ENCODE data around the gene POMGNT2. TPM values are rescaled to one million over a fixed set of nuclear protein-coding genes. Genes with fewer than 3 reads are reported as not detected.

Gene POMGNT2
- total and polyA plus RNA-seq, 2 donors (not counting 1 experiment from before 2014, with no cell fraction given) = 7.9 to 12.7 TPM

GRCh38 chr3:43082457-43082856 is 23.4 kb downstream of the POMGNT2 start:
- H3K4me3 ChIP-seq (replicated peaks in 1 of 4; ENCODE audit: control extremely low read depth in 1 of 4, insufficient read depth in 1 of 4, low read depth in 3 of 4, low read length in 4 of 4) = no peak overlapping the region
- no peak overlapping the region for H3K9ac ChIP-seq (ENCODE audit: insufficient read depth, low read length)
- no peak overlapping the region for H3K27ac ChIP-seq (ENCODE audit: insufficient read depth, low read length)
- no peak overlapping the region for H2AFZ ChIP-seq (ENCODE audit: low read length)
- H3K27me3 ChIP-seq (ENCODE audit: control insufficient read depth, insufficient read depth, low read length) = no peaks in the 10 kb centered on the region
- DNase-seq (ENCODE audit: low read depth in 2 of 2) = no peak
- TF ChIP-seq EZH2 (IDR thresholded peaks at IDR 0.05; ENCODE audit: low read length, missing control alignments) (no peak), CTCF (conservative IDR thresholded peaks at IDR 0.05 in 1 of 2, IDR thresholded peaks at IDR 0.05 in 1 of 2; ENCODE audit: low read depth in 1 of 2, low read length in 2 of 2) (no peak)
- no peak overlapping the region for H3K4me2 ChIP-seq (ENCODE audit: extremely low read depth, insufficient read depth, low read length)
- H3K9me3 ChIP-seq (ENCODE audit: control insufficient read depth, insufficient read depth, low read depth, low read length) = no peaks in the 10 kb centered on the region
- H3K36me3 ChIP-seq (ENCODE audit: control insufficient read depth, insufficient read depth, low read length) = no peaks in the 10 kb centered on the region
- H3K79me2 ChIP-seq (ENCODE audit: control insufficient read depth, insufficient read depth, low read length) = no peaks in the 10 kb centered on the region
- no peaks in the 10 kb centered on the region for H3K4me1 ChIP-seq (ENCODE audit: control insufficient read depth, extremely low read depth, insufficient read depth, low read length)
- H4K20me1 ChIP-seq (ENCODE audit: control insufficient read depth, extremely low read depth, insufficient read depth, low read length) = no peaks in the 10 kb centered on the region

- H3K4me1 ChIP-seq (ENCODE audit: control insufficient read depth, extremely low read depth, insufficient read depth, low read length) = no peaks in the 10 kb centered on the region
- peak in 1 of 2 donors; percentile 45 for DNase-seq (ENCODE audit: low read depth in 2 of 2)
- H2AFZ ChIP-seq (ENCODE audit: low read length) = no peak overlapping the region
- H3K27me3 ChIP-seq (ENCODE audit: control insufficient read depth, insufficient read depth, low read length) = no peaks in the 10 kb centered on the region
- H3K4me2 ChIP-seq (ENCODE audit: extremely low read depth, insufficient read depth, low read length) = no peak overlapping the region
- no peak overlapping the region for H3K27ac ChIP-seq (ENCODE audit: insufficient read depth, low read length)
- H3K79me2 ChIP-seq (ENCODE audit: control insufficient read depth, insufficient read depth, low read length) = no peaks in the 10 kb centered on the region
- TF ChIP-seq EZH2 (IDR thresholded peaks at IDR 0.05; ENCODE audit: low read length, missing control alignments) (no peak), CTCF (conservative IDR thresholded peaks at IDR 0.05 in 1 of 2, IDR thresholded peaks at IDR 0.05 in 1 of 2; ENCODE audit: low read depth in 1 of 2, low read length in 2 of 2) (no peak)
- no peaks in the 10 kb centered on the region for H3K36me3 ChIP-seq (ENCODE audit: control insufficient read depth, insufficient read depth, low read length)
- no peak overlapping the region for H3K4me3 ChIP-seq (replicated peaks in 1 of 4; ENCODE audit: control extremely low read depth in 1 of 4, insufficient read depth in 1 of 4, low read depth in 3 of 4, low read length in 4 of 4)
- H3K9ac ChIP-seq (ENCODE audit: insufficient read depth, low read length) = no peak overlapping the region
- no peaks in the 10 kb centered on the region for H4K20me1 ChIP-seq (ENCODE audit: control insufficient read depth, extremely low read depth, insufficient read depth, low read length)
- no peaks in the 10 kb centered on the region for H3K9me3 ChIP-seq (ENCODE audit: control insufficient read depth, insufficient read depth, low read depth, low read length)
Measured at GRCh38 chr3:43081796-43082195, 24.1 kb downstream of the POMGNT2 start.

GRCh38 chr3:43080726-43081568 is 24.9 kb downstream of the POMGNT2 start:
- H3K36me3 ChIP-seq (ENCODE audit: control insufficient read depth, insufficient read depth, low read length) = no peaks in the 10 kb centered on the region
- H4K20me1 ChIP-seq (ENCODE audit: control insufficient read depth, extremely low read depth, insufficient read depth, low read length) = no peaks in the 10 kb centered on the region
- H3K9me3 ChIP-seq (ENCODE audit: control insufficient read depth, insufficient read depth, low read depth, low read length) = no peaks in the 10 kb centered on the region
- no peak for DNase-seq (ENCODE audit: low read depth in 2 of 2)
- H3K79me2 ChIP-seq (ENCODE audit: control insufficient read depth, insufficient read depth, low read length) = no peaks in the 10 kb centered on the region
- no peak overlapping the region for H2AFZ ChIP-seq (ENCODE audit: low read length)
- H3K27me3 ChIP-seq (ENCODE audit: control insufficient read depth, insufficient read depth, low read length) = no peaks in the 10 kb centered on the region
- TF ChIP-seq CTCF (conservative IDR thresholded peaks at IDR 0.05 in 1 of 2, IDR thresholded peaks at IDR 0.05 in 1 of 2; ENCODE audit: low read depth in 1 of 2, low read length in 2 of 2) = no peak
- TF ChIP-seq EZH2 (IDR thresholded peaks at IDR 0.05; ENCODE audit: low read length, missing control alignments) = no peak
- H3K4me1 ChIP-seq (ENCODE audit: control insufficient read depth, extremely low read depth, insufficient read depth, low read length) = no peaks in the 10 kb centered on the region
- H3K4me3 ChIP-seq (replicated peaks in 1 of 4; ENCODE audit: control extremely low read depth in 1 of 4, insufficient read depth in 1 of 4, low read depth in 3 of 4, low read length in 4 of 4) = no peak overlapping the region
- H3K27ac ChIP-seq (ENCODE audit: insufficient read depth, low read length) = no peak overlapping the region
- H3K4me2 ChIP-seq (ENCODE audit: extremely low read depth, insufficient read depth, low read length) = no peak overlapping the region
- H3K9ac ChIP-seq (ENCODE audit: insufficient read depth, low read length) = no peak overlapping the region

Measured in fibroblast of lung (primary cell).